ENCODE measurements around the gene ITIH5.

Gene ITIH5

GRCh38 chr10:7634142-7634894 lies 32.4 kb downstream of the ITIH5 start:
- DNase-seq (ENCODE audit: low read depth in 2 of 2, low spot score in 1 of 2): no peak

GRCh38 chr10:7626283-7626682 lies 40.5 kb downstream of the ITIH5 start:
- no peak for DNase-seq (ENCODE audit: low read depth in 2 of 2, low spot score in 1 of 2)

GRCh38 chr10:7625836-7626235 lies 40.9 kb downstream of the ITIH5 start:
- DNase-seq (ENCODE audit: low read depth in 2 of 2, low spot score in 1 of 2): no peak

GRCh38 chr10:7625009-7625408 lies 41.8 kb downstream of the ITIH5 start:
- DNase-seq (ENCODE audit: low read depth in 2 of 2, low spot score in 1 of 2): no peak

GRCh38 chr10:7622969-7623368 lies 43.8 kb downstream of the ITIH5 start:
- no peak for DNase-seq (ENCODE audit: low read depth in 2 of 2, low spot score in 1 of 2)

- DNase-seq (ENCODE audit: low read depth in 2 of 2, low spot score in 1 of 2): no peak
Observed at GRCh38 chr10:7618461-7618860, 48.3 kb downstream of the ITIH5 start.

- DNase-seq (ENCODE audit: low read depth in 2 of 2, low spot score in 1 of 2): no peak
Observed at GRCh38 chr10:7611909-7612308, 54.9 kb downstream of the ITIH5 start.

GRCh38 chr10:7610651-7611389 lies 55.9 kb downstream of the ITIH5 start:
- no peak for DNase-seq (ENCODE audit: low read depth in 2 of 2, low spot score in 1 of 2)

- no peak for DNase-seq (ENCODE audit: low read depth in 2 of 2, low spot score in 1 of 2)
Observed at GRCh38 chr10:7610026-7610425, 56.7 kb downstream of the ITIH5 start.

- DNase-seq (ENCODE audit: low read depth in 2 of 2, low spot score in 1 of 2): no peak
Observed at GRCh38 chr10:7609556-7609955, 57.2 kb downstream of the ITIH5 start.

GRCh38 chr10:7608001-7608400 lies 58.8 kb downstream of the ITIH5 start:
- no peak for DNase-seq (ENCODE audit: low read depth in 2 of 2, low spot score in 1 of 2)

GRCh38 chr10:7606951-7607404 lies 59.8 kb downstream of the ITIH5 start:
- no peak for DNase-seq (ENCODE audit: low read depth in 2 of 2, low spot score in 1 of 2)

- DNase-seq (ENCODE audit: low read depth in 2 of 2, low spot score in 1 of 2): no peak
Observed at GRCh38 chr10:7605565-7606295, 61.0 kb downstream of the ITIH5 start.

GRCh38 chr10:7601023-7601656 lies 65.6 kb downstream of the ITIH5 start:
- no peak for DNase-seq (ENCODE audit: low read depth in 2 of 2, low spot score in 1 of 2)

GRCh38 chr10:7598771-7599170 lies 68.0 kb downstream of the ITIH5 start:
- DNase-seq (ENCODE audit: low read depth in 2 of 2, low spot score in 1 of 2): no peak

- DNase-seq (ENCODE audit: low read depth in 2 of 2, low spot score in 1 of 2): no peak
Observed at GRCh38 chr10:7596356-7596755, 70.4 kb downstream of the ITIH5 start.

GRCh38 chr10:7593905-7594304 lies 72.9 kb downstream of the ITIH5 start:
- DNase-seq (ENCODE audit: low read depth in 2 of 2, low spot score in 1 of 2): no peak

- DNase-seq (ENCODE audit: low read depth in 2 of 2, low spot score in 1 of 2): no peak
Observed at GRCh38 chr10:7593063-7593462, 73.7 kb downstream of the ITIH5 start.

GRCh38 chr10:7592627-7593026 lies 74.1 kb downstream of the ITIH5 start:
- no peak for DNase-seq (ENCODE audit: low read depth in 2 of 2, low spot score in 1 of 2)

- no peak for DNase-seq (ENCODE audit: low read depth in 2 of 2, low spot score in 1 of 2)
Observed at GRCh38 chr10:7590271-7590670, 76.5 kb downstream of the ITIH5 start.

- DNase-seq (ENCODE audit: low read depth in 2 of 2, low spot score in 1 of 2): no peak
Observed at GRCh38 chr10:7589748-7590147, 77.0 kb downstream of the ITIH5 start.

GRCh38 chr10:7587865-7588188 lies 78.9 kb downstream of the ITIH5 start:
- DNase-seq (ENCODE audit: low read depth in 2 of 2, low spot score in 1 of 2): no peak
